Measurements from ENCODE around the gene PDZRN3.

DNA sequence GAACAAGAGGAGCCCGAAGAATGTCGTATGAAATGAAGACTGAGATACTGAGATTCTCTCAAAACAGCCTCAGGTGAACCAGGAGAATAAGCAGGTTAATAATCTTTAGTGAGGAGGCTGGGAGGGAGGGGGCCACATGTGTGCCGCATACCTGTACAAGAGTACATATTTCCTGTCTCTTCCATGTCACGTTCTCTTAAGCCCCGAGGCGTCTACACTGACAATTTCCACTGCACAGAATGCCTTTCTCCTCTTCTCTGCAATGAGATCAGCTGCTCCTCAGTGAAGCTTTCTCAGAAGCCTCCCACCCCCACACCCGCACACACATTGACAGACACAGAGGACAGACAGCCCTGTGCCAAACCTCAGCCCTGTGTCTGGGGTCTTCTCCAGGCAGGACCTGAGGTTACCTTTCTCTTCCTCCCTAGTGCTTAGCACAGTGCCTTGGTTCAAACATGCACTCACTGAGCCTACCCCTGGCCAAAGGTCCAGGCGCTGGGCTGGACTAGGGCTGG is 55.4 kb downstream of the PDZRN3 start:
- TF ChIP-seq, protein P1, sequence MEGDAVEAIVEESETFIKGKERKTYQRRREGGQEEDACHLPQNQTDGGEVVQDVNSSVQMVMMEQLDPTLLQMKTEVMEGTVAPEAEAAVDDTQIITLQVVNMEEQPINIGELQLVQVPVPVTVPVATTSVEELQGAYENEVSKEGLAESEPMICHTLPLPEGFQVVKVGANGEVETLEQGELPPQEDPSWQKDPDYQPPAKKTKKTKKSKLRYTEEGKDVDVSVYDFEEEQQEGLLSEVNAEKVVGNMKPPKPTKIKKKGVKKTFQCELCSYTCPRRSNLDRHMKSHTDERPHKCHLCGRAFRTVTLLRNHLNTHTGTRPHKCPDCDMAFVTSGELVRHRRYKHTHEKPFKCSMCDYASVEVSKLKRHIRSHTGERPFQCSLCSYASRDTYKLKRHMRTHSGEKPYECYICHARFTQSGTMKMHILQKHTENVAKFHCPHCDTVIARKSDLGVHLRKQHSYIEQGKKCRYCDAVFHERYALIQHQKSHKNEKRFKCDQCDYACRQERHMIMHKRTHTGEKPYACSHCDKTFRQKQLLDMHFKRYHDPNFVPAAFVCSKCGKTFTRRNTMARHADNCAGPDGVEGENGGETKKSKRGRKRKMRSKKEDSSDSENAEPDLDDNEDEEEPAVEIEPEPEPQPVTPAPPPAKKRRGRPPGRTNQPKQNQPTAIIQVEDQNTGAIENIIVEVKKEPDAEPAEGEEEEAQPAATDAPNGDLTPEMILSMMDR (conservative IDR thresholded peaks at IDR 0.05 in 1 of 2, IDR thresholded peaks at IDR 0.05 in 1 of 2; ENCODE audit: low read depth in 1 of 2, low read length in 2 of 2), result no peak
- TF ChIP-seq EZH2 (IDR thresholded peaks at IDR 0.05; ENCODE audit: low read length, missing control alignments), result no peak

Data from fibroblast of lung (primary cell).